Astrocyte of the cerebellum (primary cell): ENCODE results near the gene MYOZ2.

Experiments
- DNase-seq: peaks from one replicate; pipeline ENCODE4 v3.0.0-alpha.2; 2011; ENCODE audit warnings: low read depth
- H3K4me3 ChIP-seq: 2 replicates; pipeline ENCODE4 v1.5.1; 2011; ENCODE audit warnings: mild to moderate bottlenecking, low read depth, low read length, moderate library complexity
- CTCF ChIP-seq: IDR thresholded peaks from 2 replicates; pipeline ENCODE4 v1.5.1; 2012; ENCODE audit warnings: low read length, low read depth, moderate library complexity, mild to moderate bottlenecking; ENCODE audit errors: missing control alignments
- in situ Hi-C: cut with HindIII; loops from 2 replicates; pipeline ENCODE4 v1.10.0; 2017; ENCODE audit warnings: low sequenced_read_pairs

The MYOZ2 gene

DNA sequence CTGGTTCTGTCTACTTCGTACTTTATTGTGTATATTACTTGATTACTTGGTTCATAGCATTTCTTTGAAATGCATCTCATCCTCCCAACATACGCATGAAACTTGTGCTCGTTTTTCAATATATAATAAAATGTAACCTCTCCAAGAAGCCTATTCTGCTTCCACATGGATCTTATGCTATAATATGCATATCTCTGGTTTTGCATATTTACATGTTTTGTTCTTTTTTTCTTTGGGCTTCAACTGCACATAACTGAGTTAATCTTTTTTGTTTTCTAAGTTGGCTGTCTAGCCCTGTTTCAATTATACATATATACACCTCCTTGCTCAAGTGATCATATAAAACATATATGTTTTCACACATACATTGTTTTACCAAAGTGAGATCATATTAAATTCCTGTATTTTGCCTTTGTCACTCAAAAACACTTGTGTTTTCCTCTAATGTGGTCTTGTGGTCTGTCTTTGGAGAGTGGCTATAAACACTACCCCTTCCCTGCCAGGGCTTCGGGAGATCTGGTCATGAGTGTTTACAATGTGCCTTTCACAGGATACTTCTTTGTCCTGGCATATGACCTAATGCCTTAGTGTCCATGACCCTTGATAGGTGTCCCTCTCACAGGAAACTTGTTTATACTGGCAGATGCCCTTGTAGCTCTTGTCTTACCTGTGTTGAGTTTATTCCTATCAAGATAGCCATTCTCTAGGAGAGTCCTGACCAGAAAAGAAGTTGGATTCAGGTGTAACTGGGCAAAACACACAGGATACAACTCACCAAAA, 94.5 kb downstream of the MYOZ2 start:
- TF ChIP-seq CTCF = no peak
- no peak for DNase-seq
- H3K4me3 ChIP-seq = no peak overlapping the region
- in situ Hi-C loops = no loop called here

GRCh38 chr4:119231491-119231890, 95.9 kb downstream of the MYOZ2 start:
- H3K4me3 ChIP-seq = no peak overlapping the region
- DNase-seq = no peak
- TF ChIP-seq CTCF = no peak
- in situ Hi-C loops = no loop called here

DNA sequence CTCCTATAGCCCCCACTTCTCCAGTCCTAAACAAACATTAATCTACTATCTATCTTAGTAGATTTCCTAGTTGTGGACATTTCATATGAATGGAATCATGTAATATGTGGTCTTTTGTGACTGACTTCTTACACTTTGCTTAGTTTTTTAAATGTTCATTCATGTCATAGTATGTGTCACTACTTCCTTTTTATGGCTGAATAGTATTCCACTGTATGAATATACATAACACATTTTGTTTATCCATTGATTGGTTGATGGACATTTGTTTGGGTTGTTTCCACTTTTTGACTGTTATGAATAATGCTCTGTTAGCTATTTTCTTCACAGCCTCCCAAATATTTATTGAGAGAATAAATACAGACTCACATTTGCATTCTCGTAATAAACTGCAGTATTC, 96.7 kb downstream of the MYOZ2 start:
- TF ChIP-seq CTCF = no peak
- in situ Hi-C loops = no loop called here
- no peak for DNase-seq
- H3K4me3 ChIP-seq = no peak overlapping the region

GRCh38 chr4:119233191-119233590, 97.6 kb downstream of the MYOZ2 start:
- in situ Hi-C loops = no loop called here
- no peak for DNase-seq
- H3K4me3 ChIP-seq = no peak overlapping the region
- no peak for TF ChIP-seq CTCF

DNA sequence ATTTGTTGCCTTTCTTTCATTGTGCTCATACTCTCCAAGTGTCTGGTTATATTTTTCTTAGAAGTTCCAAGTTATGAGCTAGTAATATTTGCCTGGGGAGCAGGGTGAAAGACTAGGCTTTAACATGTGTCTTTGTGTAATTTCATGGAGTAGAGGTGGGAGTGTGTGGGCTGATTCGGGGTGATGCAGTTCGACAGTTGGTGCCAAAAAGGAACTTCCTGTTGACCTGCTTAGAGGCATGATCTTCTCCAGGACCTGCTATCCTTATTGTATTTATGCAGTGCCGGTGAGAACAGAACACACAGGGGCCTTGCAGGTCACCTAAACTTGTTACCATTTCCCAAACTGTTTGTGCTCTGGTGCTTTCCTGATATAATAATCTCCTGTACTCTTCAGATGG, 98.1 kb downstream of the MYOZ2 start:
- no peak for DNase-seq
- no peak overlapping the region for H3K4me3 ChIP-seq
- in situ Hi-C loops = no loop called here
- TF ChIP-seq CTCF = no peak

DNA sequence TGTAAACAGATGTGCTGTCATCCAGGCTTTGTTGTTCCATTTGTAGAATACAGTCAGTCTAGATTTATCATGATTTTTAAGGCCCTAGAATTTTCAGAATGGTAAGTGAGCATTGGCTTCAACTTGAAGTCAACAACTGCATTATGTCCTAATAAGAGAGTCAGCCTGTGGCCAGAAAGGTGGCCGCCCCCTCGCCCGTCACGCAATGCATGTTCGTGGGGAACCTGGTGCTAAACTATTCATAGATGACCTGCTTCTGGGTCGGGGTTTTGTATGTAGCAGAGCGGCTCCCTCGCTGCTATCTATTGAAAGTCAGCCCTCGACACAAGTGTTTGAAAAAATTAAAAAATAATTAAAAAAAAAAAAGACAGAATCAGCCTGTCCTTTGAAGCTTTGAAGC, 101.6 kb downstream of the MYOZ2 start:
- in situ Hi-C loops = no loop called here
- DNase-seq = no peak
- no peak for TF ChIP-seq CTCF
- H3K4me3 ChIP-seq = no peak overlapping the region
